Lower leg skin (tissue), 4 donors: Measurements from ENCODE around the gene PRKAB2. TPM values are rescaled to one million over a fixed set of nuclear protein-coding genes. Genes with fewer than 3 reads are reported as not detected.
"Not testable (repeated sequence)": the region's sequence is repeated elsewhere in the genome, so short reads cannot be mapped to it uniquely, and the experiment has no call there.

Source experiments
- DNase-seq, 2 donors: peaks; one replicate each; pipeline ENCODE4 v3.0.0-alpha.2; 2019; ENCODE audit warnings: low spot score in 2 of 2
- H3K4me3 ChIP-seq: fragments of 200-600 bp; sonication (generic); 2 replicates; pipeline ENCODE4 v1.5.1; 2017; ENCODE audit warnings: mild to moderate bottlenecking, low read depth; ENCODE audit not compliant: poor library complexity, severe bottlenecking
- CTCF ChIP-seq, 3 donors: fragments of 450-650 bp; IDR thresholded peaks; one replicate each; pipeline ENCODE4 v1.5.1; 2016; ENCODE audit warnings: antibody characterized with exemption in 3 of 3, mild to moderate bottlenecking in 3 of 3, moderate library complexity in 2 of 3
- POLR2A ChIP-seq, 2 donors: fragments of 450-650 bp; IDR thresholded peaks; one replicate each; pipeline ENCODE4 v1.6.1; 2016 to 2017; ENCODE audit warnings: antibody characterized with exemption in 2 of 2, mild to moderate bottlenecking in 1 of 2, moderate library complexity in 1 of 2
- WGBS, 2 donors: methylation state at CpG; one replicate each; pipeline ENCODE4 v1.1.5; 2018; 5-methylcytosine and 5-hydroxymethylcytosine counted together
- intact Hi-C: fragments of 100-400 bp; cut with DNase I; formaldehyde crosslinking; loops from one replicate; pipeline ENCODE4 v1.15.0; 2023; ENCODE audit warnings: low total_unique reads
- total RNA-seq, 4 donors: library from RNA; depleted of rRNA; stranded (reverse); fragments of >200 nt; gene quantifications; one replicate each; pipeline ENCODE4 v1.1.0, GENCODE V29; 2016

Gene PRKAB2
- total RNA-seq, 4 donors from 2014 or later, result 21.4 to 29.8 (median 25.9) TPM

- WGBS, 2 donors, result 94 to 95% methylated on average over 7 of the region's 7 CpGs
- H3K4me3 ChIP-seq, result no peak overlapping the region
- TF ChIP-seq CTCF (IDR thresholded peaks at IDR 0.05) (no peak), POLR2A (IDR thresholded peaks at IDR 0.05) (no peak)
- intact Hi-C loops, result no loop called here
- DNase-seq, result no peak
Measured at GRCh38 chr1:147208619-147209018, 36.3 kb upstream of the PRKAB2 start.

DNA sequence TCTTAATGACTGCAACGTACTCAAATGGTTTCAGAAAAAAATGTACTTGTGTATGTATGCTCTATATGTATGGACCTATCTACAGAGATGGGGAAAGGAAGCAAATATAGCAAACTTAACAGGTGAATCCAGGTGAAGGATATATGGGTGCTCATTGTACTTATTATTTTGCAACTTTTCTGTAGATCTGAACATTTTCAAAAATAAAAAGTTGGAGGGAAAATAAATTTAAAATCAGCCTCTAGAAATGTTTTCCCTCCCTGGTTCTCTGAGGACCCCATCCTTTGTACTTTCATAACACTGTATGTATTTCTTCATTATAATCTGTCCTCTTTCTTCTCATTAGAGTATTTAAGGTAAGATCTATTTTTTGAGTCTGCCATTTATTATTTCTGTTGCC lies 34.9 kb upstream of the PRKAB2 start:
- TF ChIP-seq CTCF (IDR thresholded peaks at IDR 0.05) (no peak), POLR2A (IDR thresholded peaks at IDR 0.05) (no peak)
- no peak for DNase-seq
- intact Hi-C loops, result no loop called here
- H3K4me3 ChIP-seq, result no peak overlapping the region
- 86 to 90% methylated on average over 1 of the region's 1 CpG for WGBS, 2 donors

- TF ChIP-seq CTCF (IDR thresholded peaks at IDR 0.05), result no peak
- no peak for TF ChIP-seq POLR2A (IDR thresholded peaks at IDR 0.05)
- intact Hi-C loops, result no loop called here
- DNase-seq, result no peak
- WGBS, 2 donors, result 89 to 90% methylated on average over 3 of the region's 3 CpGs
- no peak overlapping the region for H3K4me3 ChIP-seq
Measured at GRCh38 chr1:147204080-147204479, 31.8 kb upstream of the PRKAB2 start.

GRCh38 chr1:147202576-147202975 lies 30.3 kb upstream of the PRKAB2 start:
- WGBS, 2 donors, result 60 to 74% methylated on average over 2 of the region's 2 CpGs
- intact Hi-C loops, result no loop called here
- DNase-seq, result no peak
- TF ChIP-seq CTCF (IDR thresholded peaks at IDR 0.05) (no peak), POLR2A (IDR thresholded peaks at IDR 0.05) (no peak)
- H3K4me3 ChIP-seq, result no peak overlapping the region

GRCh38 chr1:147201786-147202185 lies 29.5 kb upstream of the PRKAB2 start:
- intact Hi-C loops, result no loop called here
- WGBS, 2 donors, result 97 to 98% methylated on average over 1 of the region's 1 CpG
- H3K4me3 ChIP-seq, result no peak overlapping the region
- TF ChIP-seq CTCF (IDR thresholded peaks at IDR 0.05) (no peak), POLR2A (IDR thresholded peaks at IDR 0.05) (no peak)
- no peak for DNase-seq

GRCh38 chr1:147201276-147201675 lies 29.0 kb upstream of the PRKAB2 start:
- intact Hi-C loops, result no loop called here
- no peak overlapping the region for H3K4me3 ChIP-seq
- 61 to 71% methylated on average over 4 of the region's 4 CpGs for WGBS, 2 donors

DNA sequence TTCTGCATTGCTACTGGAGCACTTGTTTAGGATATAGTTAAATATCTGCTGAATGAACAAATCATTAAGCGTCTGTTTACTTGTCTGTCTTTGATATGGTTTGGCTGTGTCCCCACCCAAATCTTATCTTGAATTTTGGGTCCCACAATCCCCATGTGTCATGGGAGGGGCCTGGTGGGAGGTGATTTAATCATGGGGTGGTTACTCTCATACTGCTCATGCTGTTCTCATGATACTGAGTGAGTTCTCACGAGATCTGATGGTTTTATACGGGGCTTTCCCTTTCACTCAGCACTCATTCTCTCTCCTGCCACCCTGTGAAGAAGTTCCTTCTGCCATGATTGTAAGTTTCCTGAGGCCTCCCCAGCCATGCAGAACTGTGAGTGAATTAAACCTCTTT lies 25.1 kb upstream of the PRKAB2 start:
- WGBS, 2 donors, result 86 to 91% methylated on average over 3 of the region's 3 CpGs
- H3K4me3 ChIP-seq, intact Hi-C loops, DNase-seq: not testable (repeated sequence)

More at GRCh38 chr1:147201276-147201675, 29.0 kb upstream of the PRKAB2 start:
- no peak for TF ChIP-seq CTCF (IDR thresholded peaks at IDR 0.05)
- TF ChIP-seq POLR2A (IDR thresholded peaks at IDR 0.05), result no peak
- DNase-seq, result no peak
